ENCODE data around the gene HLA-DMB.

Gene HLA-DMB

DNA sequence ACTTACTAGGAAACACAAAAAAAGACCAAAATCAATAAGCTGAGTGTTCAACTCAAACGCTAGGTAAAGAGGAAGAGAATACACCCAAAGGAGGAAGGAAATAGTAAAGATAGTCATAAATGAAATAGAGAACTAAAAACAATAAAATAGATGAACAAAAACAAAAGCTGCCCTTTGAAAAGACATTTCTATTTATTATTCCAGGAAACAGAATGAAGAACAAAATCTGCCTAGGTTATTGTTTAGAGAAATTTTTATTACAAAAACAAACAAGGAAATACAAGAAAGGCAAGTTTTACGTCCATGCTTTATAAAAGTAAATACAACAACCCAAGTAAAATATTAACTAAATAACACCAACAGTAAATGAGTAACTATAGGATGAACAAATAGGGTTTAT is 20.1 kb downstream of the HLA-DMB start:
- no peak overlapping the region for H3K4me3 ChIP-seq (ENCODE audit: low read depth, low read length)

DNA sequence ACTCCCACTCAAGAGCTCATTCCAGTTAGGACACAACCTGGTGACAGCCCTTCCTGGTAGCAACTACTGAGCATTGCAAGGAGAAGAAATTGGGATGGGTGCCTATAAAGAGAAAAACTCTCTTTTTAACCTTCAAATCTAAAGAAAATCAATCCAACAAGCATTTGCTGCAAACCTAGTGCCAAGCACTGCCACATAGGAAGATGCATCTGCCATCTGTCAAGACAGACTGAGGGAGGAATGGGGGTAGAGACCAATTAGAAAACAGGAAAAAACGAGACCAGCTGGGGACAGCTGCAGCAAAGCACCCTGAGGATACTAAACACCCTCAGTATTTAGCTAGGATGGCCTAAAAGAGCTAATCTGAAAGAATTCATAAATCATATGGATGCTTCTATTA is 27.9 kb downstream of the HLA-DMB start:
- H3K4me3 ChIP-seq (ENCODE audit: low read depth, low read length): no peak overlapping the region

DNA sequence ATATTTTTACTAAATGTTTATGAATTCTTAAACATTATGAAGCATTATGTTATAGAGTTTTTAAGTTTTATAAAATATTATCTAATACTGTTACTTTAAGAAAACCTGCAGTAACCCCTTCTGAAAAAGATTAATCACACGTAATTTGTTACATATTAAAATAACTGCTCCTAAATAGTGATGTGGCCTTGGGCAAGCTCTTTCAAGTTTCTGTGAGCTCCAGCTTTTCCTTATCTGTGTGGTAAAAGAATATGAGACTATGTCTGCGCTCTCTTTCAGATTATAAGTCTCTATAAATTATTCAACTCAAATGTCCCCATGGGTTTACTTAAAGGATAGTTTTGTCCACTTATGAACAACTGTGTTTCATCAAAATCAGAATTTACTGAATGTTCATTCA is 31.9 kb downstream of the HLA-DMB start:
- H3K4me3 ChIP-seq (ENCODE audit: low read depth, low read length): no peak overlapping the region

DNA sequence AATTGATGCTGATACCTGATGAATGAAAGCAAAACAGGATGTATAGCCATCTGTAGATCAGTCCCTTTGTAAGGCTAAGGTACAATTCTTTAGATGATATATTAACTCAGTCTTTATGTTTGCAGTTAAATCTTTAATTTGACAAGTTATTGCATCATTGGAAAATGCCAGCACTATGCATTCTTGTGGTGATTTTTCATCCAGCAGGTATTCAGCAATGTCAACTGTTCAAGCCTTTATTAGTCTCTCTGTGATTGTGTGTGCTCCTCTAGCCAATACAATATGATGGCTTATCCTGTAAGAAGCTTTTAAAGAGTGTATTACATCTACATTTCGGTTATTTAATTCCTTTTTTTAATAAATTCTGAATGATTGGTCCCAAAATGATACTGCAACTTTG is 34.3 kb downstream of the HLA-DMB start:
- no peak overlapping the region for H3K4me3 ChIP-seq (ENCODE audit: low read depth, low read length)

DNA sequence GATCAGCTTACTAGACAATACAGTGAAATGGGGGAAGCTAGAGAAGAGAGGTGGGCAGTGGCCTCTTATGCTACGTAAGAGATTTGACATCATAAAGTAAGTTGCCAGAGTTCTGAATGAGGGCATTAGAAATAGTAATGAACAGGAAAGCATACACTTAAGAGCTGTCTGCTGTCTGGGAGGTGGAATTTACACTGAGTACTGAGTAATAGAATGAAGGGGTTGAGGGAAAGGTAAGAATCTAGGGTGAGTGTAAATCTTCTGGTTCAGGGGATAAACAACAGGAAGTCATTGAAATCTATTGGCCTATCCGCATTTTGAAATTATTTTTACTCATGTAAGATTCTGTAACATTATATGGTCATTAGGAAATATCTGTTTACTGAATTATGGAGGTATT is 35.8 kb downstream of the HLA-DMB start:
- H3K4me3 ChIP-seq (ENCODE audit: low read depth, low read length): no peak overlapping the region

DNA sequence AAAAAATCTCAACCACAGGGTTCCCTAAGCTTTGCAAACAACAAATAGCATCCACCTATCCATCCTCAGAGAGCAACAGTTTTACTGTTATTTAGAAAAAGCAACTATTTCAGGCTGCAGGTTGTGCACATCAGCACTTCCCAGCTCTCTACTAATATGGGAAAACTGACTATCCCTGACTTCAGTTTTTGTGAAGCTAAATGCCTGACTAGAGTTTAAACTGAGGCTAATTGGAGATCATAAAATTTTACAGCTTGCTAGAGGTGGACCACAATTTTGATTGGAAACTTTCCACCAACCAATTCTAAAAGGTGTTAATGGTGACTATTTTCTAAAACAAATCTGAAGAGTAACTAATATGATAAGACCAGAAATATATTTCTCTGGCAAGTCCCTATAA is 36.9 kb downstream of the HLA-DMB start:
- no peak overlapping the region for H3K4me3 ChIP-seq (ENCODE audit: low read depth, low read length)

DNA sequence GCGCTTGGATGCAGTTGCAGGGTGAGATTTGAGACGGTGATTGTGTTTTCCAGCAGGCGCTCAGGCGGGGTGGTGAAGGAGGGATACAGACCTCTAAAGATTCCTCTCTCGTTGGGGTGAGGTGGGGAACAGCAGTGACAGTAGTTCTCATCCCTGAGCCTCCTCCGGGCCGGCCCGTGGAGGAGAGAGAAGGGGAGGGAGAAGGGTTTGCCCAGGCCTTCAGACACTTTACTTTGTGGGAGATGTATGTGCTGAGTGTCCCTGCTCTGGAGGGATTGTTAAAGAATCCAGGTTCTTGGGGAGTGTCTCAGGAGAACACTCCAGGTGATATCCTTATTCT is 45.9 kb downstream of the HLA-DMB start:
- peak overlapping the region; percentile 87 for H3K4me3 ChIP-seq (ENCODE audit: low read depth, low read length)

DNA sequence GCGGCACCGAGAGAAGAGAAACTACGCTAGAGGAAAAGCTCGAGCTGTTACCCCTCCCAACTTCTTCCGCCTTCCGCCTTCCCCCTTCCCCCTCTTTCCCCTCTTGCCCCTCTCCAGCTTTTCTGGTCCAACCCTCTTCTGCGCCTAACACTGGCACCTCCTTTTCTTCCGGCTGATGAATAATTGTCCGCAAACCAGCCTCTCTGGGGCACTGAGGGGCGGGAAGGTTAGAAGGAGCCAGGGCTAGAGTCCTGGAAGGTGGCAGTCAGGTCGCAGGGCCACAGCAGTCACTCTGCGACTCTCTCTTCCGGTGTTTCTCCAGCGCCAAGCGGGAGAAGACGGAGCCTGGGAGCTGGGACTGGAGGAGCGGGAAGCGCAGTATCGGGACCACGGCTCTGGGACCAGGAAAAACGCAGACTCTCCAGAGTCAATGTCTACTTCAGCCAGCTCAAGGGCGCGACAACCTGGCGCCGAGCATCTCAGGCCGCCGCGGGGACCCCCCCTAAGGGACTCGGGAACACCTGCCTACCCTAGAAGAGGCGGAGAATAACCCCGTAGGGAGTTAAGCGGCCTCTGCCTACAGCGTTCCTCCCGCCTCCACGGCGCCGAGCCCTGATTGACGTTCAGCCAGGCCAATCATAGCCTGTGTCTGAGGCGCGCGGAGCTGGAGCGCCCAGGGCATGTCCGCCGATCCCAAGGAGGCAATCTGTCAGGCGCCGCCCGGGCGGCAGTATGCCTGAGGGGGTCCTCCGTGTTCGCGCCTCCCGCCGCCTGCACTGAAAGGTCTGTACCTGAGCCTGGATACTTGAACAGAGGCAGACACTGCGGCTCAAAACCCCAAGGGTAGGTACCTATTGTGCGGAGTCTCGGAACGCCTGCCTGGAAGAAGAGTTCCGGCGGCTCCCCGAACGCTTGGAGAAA is 46.5 kb downstream of the HLA-DMB start:
- H3K4me3 ChIP-seq (ENCODE audit: low read depth, low read length): peak overlapping the region; percentile 87

DNA sequence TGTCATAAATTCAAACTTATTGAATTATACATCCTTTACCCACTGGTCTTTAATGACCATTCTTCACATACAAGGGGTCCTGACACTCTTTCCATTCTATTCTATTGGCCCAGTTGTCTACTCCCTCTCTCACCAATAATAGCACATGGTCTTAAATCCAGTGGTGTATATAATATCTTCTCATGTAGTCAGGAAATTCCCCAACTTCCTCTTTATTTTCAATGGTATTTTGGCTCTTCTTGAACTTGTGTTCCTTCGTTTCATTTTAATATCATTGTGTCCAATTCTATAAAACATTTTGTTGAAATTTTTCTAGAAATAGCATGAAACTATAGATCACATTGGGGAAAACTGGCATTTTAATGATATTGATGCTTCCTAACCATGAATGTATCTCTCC is 50.0 kb downstream of the HLA-DMB start:
- no peak overlapping the region for H3K4me3 ChIP-seq (ENCODE audit: low read depth, low read length)

DNA sequence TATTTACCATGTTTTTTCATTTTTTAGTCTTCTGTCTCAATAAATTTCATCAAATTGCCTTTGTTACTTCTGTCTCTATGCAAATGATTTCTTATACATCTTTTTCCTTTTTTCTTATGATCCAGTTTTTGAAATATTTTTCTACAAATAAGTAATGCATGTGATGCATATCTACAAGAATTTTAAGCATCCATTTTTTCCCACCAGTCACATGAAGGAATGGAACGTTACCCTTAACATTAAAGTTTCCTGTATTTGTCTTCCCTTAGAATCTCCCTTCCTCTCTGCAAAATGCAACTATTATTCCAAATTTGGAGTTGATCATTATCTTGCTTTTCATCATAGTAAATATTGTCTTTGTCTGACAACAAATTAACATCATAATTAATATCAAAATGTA is 51.3 kb downstream of the HLA-DMB start:
- no peak overlapping the region for H3K4me3 ChIP-seq (ENCODE audit: low read depth, low read length)

DNA sequence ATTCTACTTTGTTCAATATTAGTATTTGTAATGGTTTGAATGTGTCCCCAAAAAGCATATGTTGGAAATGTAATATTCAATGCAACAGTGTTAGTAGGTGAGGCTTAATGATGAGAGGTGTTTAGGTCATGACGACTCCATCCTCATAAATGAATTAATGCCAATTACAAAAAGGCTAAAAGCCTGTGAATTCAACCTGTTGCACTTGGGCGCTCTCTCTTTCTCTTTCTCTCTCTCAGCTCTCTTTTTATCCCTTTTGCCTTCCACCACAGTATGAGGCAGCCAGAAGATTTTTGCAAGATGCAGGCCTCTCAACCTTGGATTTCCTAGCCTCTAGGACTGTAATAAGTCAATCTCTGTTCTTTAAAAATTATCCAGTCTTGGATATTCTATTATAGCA is 52.3 kb downstream of the HLA-DMB start:
- H3K4me3 ChIP-seq (ENCODE audit: low read depth, low read length): no peak overlapping the region

DNA sequence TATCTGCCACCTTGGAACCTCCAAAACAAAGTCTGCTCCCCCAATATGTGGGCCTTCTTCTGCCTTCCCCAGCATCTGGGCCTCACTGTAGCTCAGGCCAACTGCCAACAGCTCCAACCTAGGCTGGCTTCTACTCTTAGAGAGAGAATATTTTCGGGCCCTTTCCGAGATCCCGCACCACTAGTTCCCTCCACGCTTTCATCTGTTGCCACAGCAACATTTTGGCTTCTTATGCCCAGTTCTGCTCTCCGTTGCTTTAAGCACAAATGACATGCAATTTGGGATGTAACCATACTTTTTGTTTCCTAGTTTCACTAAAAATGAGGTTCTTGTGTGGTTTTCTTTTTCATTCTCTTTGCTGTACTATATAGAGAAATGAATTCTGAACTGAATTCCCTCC is 53.2 kb downstream of the HLA-DMB start:
- H3K4me3 ChIP-seq (ENCODE audit: low read depth, low read length): no peak overlapping the region

DNA sequence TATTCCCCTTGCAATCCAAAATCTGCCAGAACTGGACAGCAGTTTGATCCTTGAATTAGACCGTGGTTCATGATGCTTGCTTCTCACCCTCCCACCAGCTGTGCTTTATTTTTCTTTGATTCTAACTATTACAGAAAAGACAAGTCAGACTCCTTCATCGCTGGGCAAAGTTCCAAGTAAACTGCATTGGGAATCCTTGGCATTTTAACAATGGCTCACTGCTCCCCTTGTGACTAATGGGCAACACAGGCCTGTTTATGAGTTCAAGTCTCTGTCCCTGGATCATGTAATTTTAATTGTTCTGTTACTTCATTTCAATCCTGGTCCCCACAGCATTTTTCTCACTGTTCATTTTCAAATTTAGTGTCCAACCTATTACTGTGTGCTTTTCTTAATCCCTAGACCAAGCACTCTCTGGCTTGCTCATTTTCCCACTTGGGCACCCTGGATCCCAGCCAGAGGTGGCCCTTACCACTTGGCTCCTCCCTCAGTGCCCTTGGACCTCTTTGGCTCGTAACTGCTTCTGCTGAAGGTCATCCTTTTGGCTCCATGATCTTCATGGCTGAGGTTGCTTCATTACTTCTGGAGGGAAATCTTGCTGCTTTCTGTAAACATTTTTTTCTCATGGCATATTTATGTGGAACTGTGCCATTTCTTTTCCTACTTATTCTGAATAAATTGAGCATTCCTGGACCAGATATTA is 54.0 kb downstream of the HLA-DMB start:
- H3K4me3 ChIP-seq (ENCODE audit: low read depth, low read length): no peak overlapping the region

DNA sequence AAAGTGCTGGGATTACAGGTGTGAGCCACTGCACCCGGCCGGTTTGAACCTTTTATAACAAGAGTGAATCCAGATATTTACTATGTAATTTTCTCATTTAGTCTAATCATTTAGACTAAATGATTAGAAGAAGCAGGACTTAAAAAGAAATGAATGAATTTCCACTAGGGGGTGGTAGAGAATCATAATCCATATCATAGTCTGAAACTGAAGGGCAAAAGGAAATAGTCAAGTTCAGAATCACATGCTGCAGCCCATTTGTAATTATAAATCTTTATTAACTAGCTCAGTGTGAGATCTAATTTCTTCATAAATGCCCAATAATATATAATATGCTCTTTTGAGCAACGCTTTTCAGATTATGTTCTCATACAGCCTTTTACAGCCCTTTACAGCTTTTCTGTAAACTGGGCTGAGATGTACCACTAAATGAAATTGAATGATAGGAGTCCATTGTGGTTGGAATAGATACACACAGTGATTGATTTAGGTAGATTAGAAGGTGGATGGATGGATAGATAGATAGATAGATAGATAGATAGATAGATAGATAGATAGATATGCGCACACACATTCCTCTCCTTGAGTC is 55.0 kb downstream of the HLA-DMB start:
- no peak overlapping the region for H3K4me3 ChIP-seq (ENCODE audit: low read depth, low read length)

Measured in iPS-11a (cell line).